ENCODE results near the gene COMT. TPM values are rescaled to one million over a fixed set of nuclear protein-coding genes. Genes with fewer than 3 reads are reported as not detected.

The COMT gene
- polyA plus RNA-seq, 6 donors from 2014 or later: 62.2 to 76.0 (median 69.6) TPM

DNA sequence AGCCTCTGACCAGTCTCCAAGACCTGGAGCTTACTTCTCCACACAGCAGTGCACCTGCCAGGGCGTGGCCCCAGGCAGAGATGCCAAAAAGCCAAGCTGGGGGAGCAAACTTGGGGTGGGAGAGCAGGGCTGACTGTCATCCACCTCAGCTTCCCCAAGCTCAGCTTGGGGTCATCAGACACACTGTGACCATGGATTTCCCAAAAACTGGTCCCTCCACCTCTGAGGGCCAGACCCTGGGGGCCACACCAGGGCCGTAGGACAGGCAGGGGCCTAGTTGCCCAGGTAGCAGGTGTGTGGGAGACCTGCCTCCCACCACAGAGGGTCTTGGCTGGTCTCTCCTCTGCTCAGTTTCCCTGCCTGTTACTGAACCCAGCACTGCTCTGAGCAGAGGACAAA, 44.4 kb downstream of the COMT start:
- Mint-ChIP-seq H3K9me3 (no peaks in the 10 kb centered on the region), H3K27me3 (peaks cover 0 to 11% (median 0%) of the 10 kb centered on the region in 3 donors), H3K4me1 (peaks cover 0 to 15% (median 9%) of the 10 kb centered on the region in 3 donors), H3K27ac (no peak overlapping the region), H3K36me3 (no peaks in the 10 kb centered on the region), H3K4me3 (peak overlapping the region; percentile 71 to 88 (median 78))
- no peak for DNase-seq
- no peak for ATAC-seq (ENCODE audit: low read depth in 2 of 2)

DNA sequence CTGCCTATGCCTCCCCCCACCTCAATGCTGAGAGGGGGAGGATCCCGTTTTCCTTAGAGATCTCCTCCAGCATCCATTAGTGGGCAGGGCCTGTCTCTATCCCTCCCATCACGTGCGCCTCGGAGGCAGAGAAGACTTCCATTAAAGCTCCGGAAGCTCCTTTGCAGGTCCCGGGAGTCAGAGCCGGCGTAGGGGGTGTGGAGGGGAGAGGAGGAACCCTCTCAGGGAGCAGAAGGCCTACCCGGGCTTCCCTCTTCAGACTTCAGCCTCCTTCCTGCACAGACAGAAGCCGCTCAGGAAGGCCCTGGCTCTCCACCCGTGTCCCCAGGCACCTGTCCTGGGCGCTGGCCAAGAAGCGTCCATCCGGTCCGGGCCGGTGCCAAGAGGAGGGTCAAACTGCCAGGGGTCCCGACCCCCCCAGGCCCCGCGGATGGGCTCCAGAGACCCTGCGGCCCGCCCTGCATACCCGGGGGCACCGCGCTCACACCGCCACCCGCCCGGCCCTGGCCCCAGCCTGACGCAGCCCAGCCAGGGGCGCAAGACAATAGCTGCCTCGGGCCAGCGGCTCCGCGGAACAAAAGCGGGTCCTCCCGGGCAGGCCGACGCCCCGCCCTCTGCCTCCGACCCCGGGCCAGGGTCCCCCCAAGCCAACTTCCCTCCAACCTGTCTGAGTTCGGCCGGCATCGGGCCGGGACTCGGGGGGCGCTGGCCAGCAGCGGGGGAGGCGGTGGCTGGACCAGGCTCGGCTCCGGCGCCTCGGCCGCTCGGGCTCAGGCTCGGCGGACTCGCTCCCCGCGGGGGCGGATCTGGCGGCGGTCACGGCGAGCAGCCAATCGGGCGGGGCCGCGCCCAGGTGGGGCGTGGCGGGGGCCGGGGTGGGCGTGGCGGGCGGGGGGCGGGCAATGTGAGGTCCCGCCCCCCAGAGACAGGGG, 45.1 kb downstream of the COMT start:
- H3K27ac Mint-ChIP-seq: no peak overlapping the region
- DNase-seq: peak; percentile 67
- ATAC-seq (ENCODE audit: low read depth in 2 of 2): peak; percentile 87 to 90
- peak overlapping the region; percentile 71 to 88 (median 78) for H3K4me3 Mint-ChIP-seq
- H3K9me3 Mint-ChIP-seq: no peaks in the 10 kb centered on the region
- peaks cover 0 to 15% (median 9%) of the 10 kb centered on the region in 3 donors for H3K4me1 Mint-ChIP-seq
- H3K36me3 Mint-ChIP-seq: no peaks in the 10 kb centered on the region
- H3K27me3 Mint-ChIP-seq: peaks cover 0 to 11% (median 0%) of the 10 kb centered on the region in 3 donors

GRCh38 chr22:19987394-19988306, 46.1 kb downstream of the COMT start:
- H3K9me3 Mint-ChIP-seq: no peaks in the 10 kb centered on the region
- peak overlapping the region; percentile 33 to 82 (median 68) for H3K4me3 Mint-ChIP-seq
- H3K27me3 Mint-ChIP-seq: peaks cover 0 to 6% (median 0%) of the 10 kb centered on the region in 3 donors
- H3K27ac Mint-ChIP-seq: no peak overlapping the region
- ATAC-seq (ENCODE audit: low read depth in 2 of 2): no peak
- H3K36me3 Mint-ChIP-seq: no peaks in the 10 kb centered on the region
- DNase-seq: no peak
- H3K4me1 Mint-ChIP-seq: peaks cover 0 to 15% (median 9%) of the 10 kb centered on the region in 3 donors

DNA sequence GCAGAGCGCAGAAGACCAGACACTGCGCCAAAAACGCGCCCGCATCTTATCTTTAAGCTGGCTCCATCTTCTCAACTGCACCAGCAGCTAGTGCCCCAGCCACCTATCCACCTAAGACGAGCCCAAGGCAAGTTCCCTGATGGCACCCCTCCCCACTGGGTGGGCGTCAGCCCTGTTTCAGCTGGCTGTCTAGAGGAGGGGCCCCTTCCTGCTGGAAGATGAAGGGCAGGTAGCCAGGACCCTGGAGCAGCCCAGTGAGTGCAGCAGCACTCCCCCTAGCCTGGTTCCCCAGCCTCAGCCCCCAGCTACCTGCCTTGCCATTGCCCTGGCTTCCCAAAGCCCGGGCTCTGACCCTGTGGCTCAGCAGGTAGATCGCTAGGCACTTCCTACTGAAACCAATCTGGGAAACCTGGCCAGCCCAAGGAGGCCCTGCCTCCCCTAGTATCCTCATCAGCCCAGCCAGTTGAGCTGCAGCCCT, 46.8 kb downstream of the COMT start:
- Mint-ChIP-seq H3K4me1 (peaks cover 0 to 15% (median 9%) of the 10 kb centered on the region in 3 donors), H3K27ac (peak overlapping the region in 1 of 6 donors; percentile 80), H3K27me3 (peaks cover 0 to 6% (median 0%) of the 10 kb centered on the region in 3 donors), H3K36me3 (no peaks in the 10 kb centered on the region), H3K4me3 (peak overlapping the region; percentile 33 to 80 (median 68)), H3K9me3 (no peaks in the 10 kb centered on the region)
- ATAC-seq (ENCODE audit: low read depth in 2 of 2) (no peak), DNase-seq (no peak)

- no peaks in the 10 kb centered on the region for H3K36me3 Mint-ChIP-seq
Measured at GRCh38 chr22:19988965-19989724, 47.6 kb downstream of the COMT start.

GRCh38 chr22:19989725-19990067, 48.1 kb downstream of the COMT start:
- H3K27me3 Mint-ChIP-seq: peaks cover 0 to 15% (median 12%) of the 10 kb centered on the region in 3 donors
- ATAC-seq (ENCODE audit: low read depth in 2 of 2) (no peak), DNase-seq (no peak)
- H3K4me3 Mint-ChIP-seq: no peak overlapping the region
- H3K36me3 Mint-ChIP-seq: no peaks in the 10 kb centered on the region
- H3K9me3 Mint-ChIP-seq: no peaks in the 10 kb centered on the region
- peak overlapping the region in 1 of 6 donors; percentile 47 for H3K27ac Mint-ChIP-seq
- peaks cover 1 to 13% (median 9%) of the 10 kb centered on the region in 3 donors for H3K4me1 Mint-ChIP-seq

More at GRCh38 chr22:19988965-19989724, 47.6 kb downstream of the COMT start:
- no peak for ATAC-seq (ENCODE audit: low read depth in 2 of 2)
- Mint-ChIP-seq H3K4me3 (peak overlapping the region in 1 of 8 donors; percentile 61), H3K4me1 (peaks cover 0 to 15% (median 9%) of the 10 kb centered on the region in 3 donors), H3K9me3 (no peaks in the 10 kb centered on the region), H3K27ac (no peak overlapping the region), H3K27me3 (peaks cover 0 to 10% (median 6%) of the 10 kb centered on the region in 3 donors)
- no peak for DNase-seq

- H3K36me3 Mint-ChIP-seq: no peaks in the 10 kb centered on the region
- no peaks in the 10 kb centered on the region for H3K9me3 Mint-ChIP-seq
- peaks cover 0 to 16% (median 14%) of the 10 kb centered on the region in 3 donors for H3K27me3 Mint-ChIP-seq
- peaks cover 6 to 13% (median 9%) of the 10 kb centered on the region in 3 donors for H3K4me1 Mint-ChIP-seq
- ATAC-seq (ENCODE audit: low read depth in 2 of 2) (no peak), DNase-seq (no peak)
- no peak overlapping the region for H3K27ac Mint-ChIP-seq
- no peak overlapping the region for H3K4me3 Mint-ChIP-seq
Measured at GRCh38 chr22:19990188-19990587, 48.6 kb downstream of the COMT start.

- peaks cover 7 to 13% (median 8%) of the 10 kb centered on the region in 3 donors for H3K4me1 Mint-ChIP-seq
- DNase-seq (no peak), ATAC-seq (ENCODE audit: low read depth in 2 of 2) (no peak)
- peaks cover 0 to 18% (median 13%) of the 10 kb centered on the region in 3 donors for H3K27me3 Mint-ChIP-seq
- H3K36me3 Mint-ChIP-seq: no peaks in the 10 kb centered on the region
- H3K9me3 Mint-ChIP-seq: no peaks in the 10 kb centered on the region
- H3K4me3 Mint-ChIP-seq: peak overlapping the region in 1 of 8 donors; percentile 37
- H3K27ac Mint-ChIP-seq: peak overlapping the region in 1 of 6 donors; percentile 5
Measured at GRCh38 chr22:19990609-19991394, 49.2 kb downstream of the COMT start.

- DNase-seq: no peak
- Mint-ChIP-seq H3K27ac (peak overlapping the region in 2 of 6 donors; percentile 5 to 69), H3K9me3 (no peaks in the 10 kb centered on the region), H3K27me3 (peaks cover 0 to 18% (median 14%) of the 10 kb centered on the region in 3 donors), H3K4me1 (peaks cover 3 to 11% (median 7%) of the 10 kb centered on the region in 3 donors), H3K4me3 (no peak overlapping the region), H3K36me3 (no peaks in the 10 kb centered on the region)
- no peak for ATAC-seq (ENCODE audit: low read depth in 2 of 2)
Measured at GRCh38 chr22:19991395-19991644, 49.7 kb downstream of the COMT start.

DNA sequence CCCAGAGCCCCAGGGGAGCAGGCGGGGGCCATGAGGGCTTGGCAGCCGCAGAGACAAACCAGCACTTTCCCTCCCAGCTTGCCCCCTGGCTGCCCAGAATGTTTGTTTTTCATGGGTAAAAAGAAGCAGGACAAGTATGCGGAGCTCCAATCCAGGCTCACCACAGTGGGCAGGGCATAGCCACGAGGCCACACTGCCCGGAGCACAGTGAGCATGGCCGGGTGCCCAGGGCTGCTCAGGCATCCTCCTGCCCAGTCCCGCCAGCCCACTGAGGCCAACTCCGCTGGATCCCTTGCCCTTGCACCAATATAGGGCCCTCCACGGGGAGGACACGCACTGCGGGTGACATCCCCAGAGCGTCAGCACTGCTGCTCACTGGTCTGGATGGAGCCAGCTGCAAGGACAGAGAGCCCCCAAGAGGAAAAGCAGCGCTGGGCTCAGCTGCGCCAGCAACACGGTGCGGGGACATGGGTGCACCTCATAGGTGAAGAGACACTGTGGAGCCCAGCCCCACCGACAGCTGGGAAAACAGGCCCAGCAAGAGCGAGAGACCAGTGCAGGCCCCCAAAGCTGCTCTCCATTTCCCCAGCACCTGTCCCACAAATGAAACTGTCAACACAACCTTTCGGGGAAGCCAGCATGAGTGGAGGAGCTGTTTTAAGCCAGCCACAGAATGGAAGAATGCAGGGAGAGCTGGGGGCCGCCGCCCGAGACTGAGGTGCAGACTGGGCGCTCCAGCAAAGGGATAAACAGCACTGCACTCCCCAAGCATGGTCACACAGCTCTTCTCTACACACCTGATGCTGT, 50.3 kb downstream of the COMT start:
- no peaks in the 10 kb centered on the region for H3K36me3 Mint-ChIP-seq

GRCh38 chr22:19992481-19992911, 50.9 kb downstream of the COMT start:
- peak overlapping the region in 1 of 6 donors; percentile 4 for H3K27ac Mint-ChIP-seq
- H3K4me1 Mint-ChIP-seq: peaks cover 0 to 7% (median 7%) of the 10 kb centered on the region in 3 donors
- DNase-seq (no peak), ATAC-seq (ENCODE audit: low read depth in 2 of 2) (no peak)
- no peaks in the 10 kb centered on the region for H3K36me3 Mint-ChIP-seq
- peaks cover 0 to 19% (median 18%) of the 10 kb centered on the region in 3 donors for H3K27me3 Mint-ChIP-seq
- H3K4me3 Mint-ChIP-seq: no peak overlapping the region
- no peaks in the 10 kb centered on the region for H3K9me3 Mint-ChIP-seq

More for the DNA sequence above, 50.3 kb downstream of the COMT start:
- ATAC-seq (ENCODE audit: low read depth in 2 of 2) (no peak), DNase-seq (no peak)
- Mint-ChIP-seq H3K4me1 (peaks cover 0 to 9% (median 7%) of the 10 kb centered on the region in 3 donors), H3K4me3 (no peak overlapping the region), H3K27me3 (peaks cover 0 to 19% (median 18%) of the 10 kb centered on the region in 3 donors), H3K9me3 (no peaks in the 10 kb centered on the region), H3K27ac (peak overlapping the region in 1 of 6 donors; percentile 69)
